HEK293T (cell line): ENCODE measurements around the gene SGPL1.

Experiments
- BHLHE40 ChIP-seq: fragments of 450-650 bp; IDR thresholded peaks from 2 replicates; pipeline ENCODE4 v1.6.1; 2016; ENCODE audit warnings: mild to moderate bottlenecking, moderate library complexity, borderline replicate concordance
- FOXA1 ChIP-seq: fragments of 450-650 bp; IDR thresholded peaks from 2 replicates; pipeline ENCODE4 v1.6.1; 2016; ENCODE audit warnings: mild to moderate bottlenecking
- FOXK2 ChIP-seq: fragments of 450-650 bp; IDR thresholded peaks from 2 replicates; pipeline ENCODE4 v1.6.1; 2016; ENCODE audit warnings: mild to moderate bottlenecking
- SP1 ChIP-seq: fragments of 450-650 bp; IDR thresholded peaks from 2 replicates; pipeline ENCODE4 v1.6.1; 2017
- TARDBP ChIP-seq: fragments of 450-650 bp; IDR thresholded peaks from 2 replicates; pipeline ENCODE4 v1.6.1; 2016
- ZNF384 ChIP-seq: fragments of 450-650 bp; IDR thresholded peaks from 2 replicates; pipeline ENCODE4 v1.6.1; 2016

- TF ChIP-seq BHLHE40 (no peak), FOXA1 (no peak), SP1 (no peak), ZNF384 (no peak), FOXK2 (no peak), TARDBP (no peak)
These were observed 69.0 kb downstream of the SGPL1 start for GRCh38 chr10:70884741-70885140.
